Measurements from ENCODE around the gene CPNE5. TPM values are rescaled to one million over a fixed set of nuclear protein-coding genes. Genes with fewer than 3 reads are reported as not detected.
A peak's percentile ranks its signal among the peaks of the same experiment; 100 is the strongest.

The CPNE5 gene
- total and polyA plus RNA-seq, 9 of the 15 experiments (the other 6 are each of a cell fraction or from before 2014, with no cell fraction given), result 0.14 to 1.0 (median 0.46) TPM; not detected in 2

- peak; percentile 94 to 99 (median 98) for TF ChIP-seq ZBTB11 (CRISPR knock-in tag; IDR thresholded peaks at IDR 0.05)
- peak; percentile 34; the same call in 1 of the 2 replicates for TF ChIP-seq ZNF764 (CRISPR knock-in tag; IDR thresholded peaks at IDR 0.05; ENCODE audit: low read depth)
- no peak for TF ChIP-seq OTX1 (CRISPR knock-in tag; IDR thresholded peaks at IDR 0.05)
- TF ChIP-seq HMBOX1 (IDR thresholded peaks at IDR 0.05), result peak; percentile 33; the same call in 1 of the 2 replicates
- peak; percentile 92 for TF ChIP-seq ZFX (CRISPR knock-in tag; IDR thresholded peaks at IDR 0.05)
- TF ChIP-seq HOXB6 (CRISPR knock-in tag; IDR thresholded peaks at IDR 0.05; ENCODE audit: borderline replicate concordance), result peak; percentile 64; the same call in 1 of the 2 replicates
- TF ChIP-seq CHAMP1 (IDR thresholded peaks at IDR 0.05), result no peak
- TF ChIP-seq HNRNPH1 (optimal IDR thresholded peaks at IDR 0.05; ENCODE audit: low read depth, low read length), result no peak
- no peak for TF ChIP-seq ZBTB34 (CRISPR knock-in tag; IDR thresholded peaks at IDR 0.05)
- peak; percentile 16; the same call in 1 of the 2 replicates for TF ChIP-seq NFE2 (IDR thresholded peaks at IDR 0.05; ENCODE audit: low read depth)
- peak; percentile 91 for TF ChIP-seq NFYB (IDR thresholded peaks at IDR 0.05; ENCODE audit: extremely low read depth, insufficient read length)
- peak; percentile 57 for TF ChIP-seq SP2 (IDR thresholded peaks at IDR 0.05; ENCODE audit: extremely low read depth, low read depth, low read length, poor library complexity, severe bottlenecking)
- peak; percentile 28; the same call in 1 of the 2 replicates for TF ChIP-seq GTF2A2 (tag; IDR thresholded peaks at IDR 0.05)
- no peak for TF ChIP-seq NR3C1 (CRISPR knock-in tag; IDR thresholded peaks at IDR 0.05)
- TF ChIP-seq TRIM24 (IDR thresholded peaks at IDR 0.05), result peak; percentile 7 to 99; a peak in 3 of 4 replicates
- no peak; the same call in 1 of the 2 replicates for TF ChIP-seq FOXM1 (IDR thresholded peaks at IDR 0.05; ENCODE audit: low read depth)
- TF ChIP-seq FOXM1 (CRISPR knock-in tag; IDR thresholded peaks at IDR 0.05; ENCODE audit: low read depth), result 0 out of 2 replicates have a peak, but pooled peaks have one; percentile 41
- peak; percentile 100 for TF ChIP-seq EP400 (IDR thresholded peaks at IDR 0.05)
- TF ChIP-seq FOXJ2 (tag; IDR thresholded peaks at IDR 0.05), result no peak; the same call in 1 of the 2 replicates
These were observed 35.4 kb upstream of the CPNE5 start, which contains the start of gene PPIL1 (continued) for GRCh38 chr6:36874443-36875249.
